HEK293 (cell line): ENCODE measurements around the gene KANSL1.

ENCODE experiments used
- ATF2 ChIP-seq: fragments of 450-650 bp; formaldehyde crosslinking; IDR thresholded peaks from 2 replicates; pipeline ENCODE4 v1.5.1; 2016; ENCODE audit warnings: missing biosample characterization, missing genetic modification characterization, low read depth
- CTCF ChIP-seq: fragments of 450-650 bp; formaldehyde crosslinking; IDR thresholded peaks from 2 replicates; pipeline ENCODE4 v1.5.1; 2016; ENCODE audit warnings: missing biosample characterization, missing genetic modification characterization
- HOXA7 ChIP-seq: sonication (generic); formaldehyde crosslinking; IDR thresholded peaks from 2 replicates; pipeline ENCODE4 v1.8.1; 2022; ENCODE audit warnings: missing genetic modification reagents, borderline replicate concordance
- KLF10 ChIP-seq: fragments of 450-650 bp; IDR thresholded peaks from 2 replicates; pipeline ENCODE4 v1.5.1; 2018; ENCODE audit warnings: missing biosample characterization, mild to moderate bottlenecking, missing genetic modification characterization
- MEIS1 ChIP-seq: sonication (generic); formaldehyde crosslinking; IDR thresholded peaks from 2 replicates; pipeline ENCODE4 v1.8.1; 2022; ENCODE audit warnings: missing genetic modification reagents, mild to moderate bottlenecking, borderline replicate concordance
- PRDM4 ChIP-seq: fragments of 450-650 bp; formaldehyde crosslinking; IDR thresholded peaks from 2 replicates; pipeline ENCODE4 v1.5.1; 2017; ENCODE audit warnings: missing biosample characterization, missing genetic modification characterization
- TRIM28 ChIP-seq: IDR thresholded peaks from 2 replicates; pipeline ENCODE4 v1.6.1; 2011; ENCODE audit warnings: low read length, control low read depth, borderline replicate concordance
- ZNF155 ChIP-seq: fragments of 450-650 bp; formaldehyde crosslinking; IDR thresholded peaks from 2 replicates; pipeline ENCODE4 v1.5.1; 2016; ENCODE audit warnings: missing biosample characterization, missing genetic modification characterization
- ZNF292 ChIP-seq: fragments of 450-650 bp; formaldehyde crosslinking; IDR thresholded peaks from 2 replicates; pipeline ENCODE4 v1.5.1; 2016; ENCODE audit warnings: low read depth, missing biosample characterization, missing genetic modification characterization, borderline replicate concordance
- ZNF324 ChIP-seq: fragments of 450-650 bp; formaldehyde crosslinking; IDR thresholded peaks from 2 replicates; pipeline ENCODE4 v1.5.1; 2016; ENCODE audit warnings: missing biosample characterization, missing genetic modification characterization
- ZNF776 ChIP-seq: fragments of 450-650 bp; formaldehyde crosslinking; IDR thresholded peaks from 2 replicates; pipeline ENCODE4 v1.5.0; 2017; ENCODE audit warnings: missing biosample characterization, missing genetic modification characterization, borderline replicate concordance
- ZNF777 ChIP-seq: fragments of 450-650 bp; formaldehyde crosslinking; IDR thresholded peaks from 2 replicates; pipeline ENCODE4 v1.5.1; 2017; ENCODE audit warnings: missing biosample characterization, missing genetic modification characterization, borderline replicate concordance

GRCh38 chr17:45998987-45999899, 194.0 kb downstream of the KANSL1 start, which contains the start of gene STH:
- TF ChIP-seq CTCF (no peak), KLF10 (tag by site-specific recombination) (no peak), PRDM4 (tag by site-specific recombination) (no peak), ZNF324 (tag by site-specific recombination) (no peak), ZNF777 (tag by site-specific recombination) (no peak), ZNF155 (no peak), ZNF776 (no peak), ZNF292 (tag by site-specific recombination) (no peak), HOXA7 (CRISPR knock-in tag) (no peak), ATF2 (tag by site-specific recombination) (no peak), MEIS1 (CRISPR knock-in tag) (no peak), TRIM28 (no peak)
